Transverse colon (tissue), 3 donors: ENCODE results near the gene CCDC8.

Experiments
- POLR2A ChIP-seq: fragments of 450-650 bp; IDR thresholded peaks from one replicate; pipeline ENCODE4 v1.6.1; 2016; ENCODE audit warnings: antibody characterized with exemption, mild to moderate bottlenecking, moderate library complexity
- TF ChIP-seq, protein P1 (sequence below), 5 experiments: fragments of 200-600 bp in 3 of 5; fragments of 450-650 bp in 2 of 5; sonication (generic) in 3 of 5; IDR thresholded peaks; 1 replicate in 2 of 5; 2 replicates in 3 of 5; pipeline ENCODE4 v1.5.1; 2016 to 2017; ENCODE audit warnings: antibody characterized with exemption in 5 of 5, inconsistent platforms in 3 of 5, mild to moderate bottlenecking in 2 of 5, moderate library complexity in 1 of 5

DNA sequence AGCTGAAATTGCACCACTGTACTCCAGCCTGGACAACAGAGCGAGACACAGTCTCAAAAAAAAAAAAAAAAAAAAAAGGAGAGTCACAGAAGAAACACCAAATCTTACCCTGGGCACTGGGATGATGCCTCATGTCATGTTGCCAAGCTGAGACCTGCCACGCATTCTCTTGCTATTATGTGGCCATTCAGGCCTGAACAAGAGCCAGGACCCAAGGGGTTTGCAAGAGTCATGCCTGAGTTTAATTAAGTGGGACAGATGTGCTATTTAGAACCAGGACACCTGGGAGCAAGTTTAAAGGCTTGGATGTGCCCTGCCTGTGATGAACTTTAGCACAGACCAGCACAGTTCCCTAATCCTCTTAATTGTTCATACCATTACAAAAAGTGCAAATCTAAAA lies 48.2 kb upstream of the CCDC8 start:
- TF ChIP-seq POLR2A, result no peak
- TF ChIP-seq, protein P1, sequence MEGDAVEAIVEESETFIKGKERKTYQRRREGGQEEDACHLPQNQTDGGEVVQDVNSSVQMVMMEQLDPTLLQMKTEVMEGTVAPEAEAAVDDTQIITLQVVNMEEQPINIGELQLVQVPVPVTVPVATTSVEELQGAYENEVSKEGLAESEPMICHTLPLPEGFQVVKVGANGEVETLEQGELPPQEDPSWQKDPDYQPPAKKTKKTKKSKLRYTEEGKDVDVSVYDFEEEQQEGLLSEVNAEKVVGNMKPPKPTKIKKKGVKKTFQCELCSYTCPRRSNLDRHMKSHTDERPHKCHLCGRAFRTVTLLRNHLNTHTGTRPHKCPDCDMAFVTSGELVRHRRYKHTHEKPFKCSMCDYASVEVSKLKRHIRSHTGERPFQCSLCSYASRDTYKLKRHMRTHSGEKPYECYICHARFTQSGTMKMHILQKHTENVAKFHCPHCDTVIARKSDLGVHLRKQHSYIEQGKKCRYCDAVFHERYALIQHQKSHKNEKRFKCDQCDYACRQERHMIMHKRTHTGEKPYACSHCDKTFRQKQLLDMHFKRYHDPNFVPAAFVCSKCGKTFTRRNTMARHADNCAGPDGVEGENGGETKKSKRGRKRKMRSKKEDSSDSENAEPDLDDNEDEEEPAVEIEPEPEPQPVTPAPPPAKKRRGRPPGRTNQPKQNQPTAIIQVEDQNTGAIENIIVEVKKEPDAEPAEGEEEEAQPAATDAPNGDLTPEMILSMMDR (IDR thresholded peaks at IDR 0.05), result no peak
